A549 (cell line): ENCODE results near the gene ERN2. TPM values are rescaled to one million over a fixed set of nuclear protein-coding genes. Genes with fewer than 3 reads are reported as not detected.

Experiments used
- ATAC-seq, 2 experiments: fragments of 200-7000 bp in 1 of 2; fragments of >200 bp in 1 of 2; cut with Nextera tagmentation in 1 of 2; cut with Tn5 transposase in 1 of 2; 3 replicates each; pipeline versions ENCODE4 v1.8.0 to v1.9.1; 2018 to 2020; ENCODE audit warnings: mild to moderate bottlenecking in 1 of 2, moderate library complexity in 1 of 2
- CTCF ChIA-PET: fragments of 300-600 bp; sonication (Branson Sonifier 250); formaldehyde crosslinking; extraction: SDS; loops from one replicate; lab custom pipeline; 2021; ENCODE audit warnings: antibody characterized with exemption, inconsistent platforms; lab: Yijun Ruan, JAX
- POLR2A ChIA-PET: fragments of 350-600 bp; formaldehyde crosslinking; extraction: SDS; loops from one replicate; lab custom pipeline; 2021; ENCODE audit warnings: antibody characterized with exemption, inconsistent platforms; lab: Yijun Ruan, JAX
- DNase-seq, 2 experiments: peaks; one replicate each; pipeline versions ENCODE4 v3.0.0 to v3.0.0-alpha.2; 2011 to 2016; ENCODE audit warnings: low read depth in 1 of 2, low spot score in 1 of 2
- FAIRE-seq: peaks from 2 replicates; lab custom pipeline; 2011; peaks lifted over from hg19 to GRCh38; lab: Jason Lieb, UNC
- H3K27ac ChIP-seq, 2 experiments: fragments of >200 bp; sonication (Bioruptor Twin); formaldehyde crosslinking; 3 replicates each; pipeline ENCODE4 v1.5.1; 2016 to 2017
- H3K4me1 ChIP-seq: fragments of >200 bp; sonication (Bioruptor Twin); formaldehyde crosslinking; 3 replicates; pipeline ENCODE4 v1.6.1; 2016
- H3K4me2 ChIP-seq: fragments of >200 bp; sonication (Bioruptor Twin); formaldehyde crosslinking; 3 replicates; pipeline ENCODE4 v1.6.1; 2016
- H3K4me3 ChIP-seq: fragments of >200 bp; sonication (Bioruptor Twin); formaldehyde crosslinking; 3 replicates; pipeline ENCODE4 v1.5.1; 2016
- H3K9me3 ChIP-seq: fragments of >200 bp; sonication (Bioruptor Twin); formaldehyde crosslinking; 3 replicates; pipeline ENCODE4 v1.6.1; 2016
- ATOH8 ChIP-seq: fragments of 250-450 bp; sonication (Bioruptor Pico); IDR thresholded peaks from 2 replicates; pipeline ENCODE4 v1.5.0; 2020; ENCODE audit warnings: low read depth, mild to moderate bottlenecking, moderate library complexity
- BHLHE40 ChIP-seq: IDR thresholded peaks from 2 replicates; pipeline ENCODE4 v1.6.1; 2012; ENCODE audit warnings: low read depth, low read length, inconsistent platforms
- CBX2 ChIP-seq: fragments of 200-600 bp; sonication (generic); IDR thresholded peaks from 2 replicates; pipeline ENCODE4 v1.6.1; 2016; ENCODE audit warnings: low read depth, mild to moderate bottlenecking, borderline replicate concordance
- CBX8 ChIP-seq: fragments of 200-600 bp; sonication (generic); IDR thresholded peaks from 2 replicates; pipeline ENCODE4 v1.6.1; 2016
- CEBPB ChIP-seq, 2 experiments: fragments of >200 bp in 1 of 2; sonication (Bioruptor Twin) in 1 of 2; formaldehyde crosslinking in 1 of 2; IDR thresholded peaks; 2 replicates each; pipeline ENCODE4 v1.6.1; 2012 to 2016
- CHD2 ChIP-seq: fragments of 150-350 bp; IDR thresholded peaks from 2 replicates; pipeline ENCODE4 v1.6.1; 2014; ENCODE audit warnings: low read length; ENCODE audit not compliant: partially characterized antibody
- CHD4 ChIP-seq: fragments of 200-600 bp; sonication (generic); IDR thresholded peaks from 2 replicates; pipeline ENCODE4 v1.6.1; 2016; ENCODE audit warnings: antibody characterized with exemption, mild to moderate bottlenecking, borderline replicate concordance
- CTCF ChIP-seq: fragments of >200 bp; sonication (Bioruptor Twin); formaldehyde crosslinking; IDR thresholded peaks from 3 replicates; pipeline ENCODE4 v1.5.1; 2016
- ESRRA ChIP-seq: fragments of 150-350 bp; IDR thresholded peaks from 2 replicates; pipeline ENCODE4 v1.6.1; 2014; ENCODE audit warnings: mild to moderate bottlenecking, low read length, borderline replicate concordance
- FOXS1 ChIP-seq: fragments of 250-450 bp; sonication (Bioruptor Pico); IDR thresholded peaks from 2 replicates; pipeline ENCODE4 v1.5.0; 2020; ENCODE audit warnings: mild to moderate bottlenecking, moderate library complexity
- HEYL ChIP-seq: fragments of 250-450 bp; sonication (Bioruptor Pico); IDR thresholded peaks from 2 replicates; pipeline ENCODE4 v1.8.0; 2021; ENCODE audit warnings: mild to moderate bottlenecking, moderate library complexity
- HOXB5 ChIP-seq: fragments of 250-450 bp; sonication (Bioruptor Pico); IDR thresholded peaks from 2 replicates; pipeline ENCODE4 v1.5.0; 2020; ENCODE audit warnings: mild to moderate bottlenecking, moderate library complexity
- JUN ChIP-seq, 2 experiments: fragments of >200 bp; sonication (Bioruptor Twin); formaldehyde crosslinking; IDR thresholded peaks; 2 replicates in 1 of 2; 3 replicates in 1 of 2; pipeline ENCODE4 v1.6.1; 2016 to 2017
- KDM5A ChIP-seq: fragments of 200-600 bp; sonication (generic); IDR thresholded peaks from 2 replicates; pipeline ENCODE4 v1.6.1; 2016; ENCODE audit warnings: antibody characterized with exemption, mild to moderate bottlenecking
- MAFK ChIP-seq: fragments of 450-650 bp; IDR thresholded peaks from 2 replicates; pipeline ENCODE4 v1.6.1; 2014; ENCODE audit not compliant: partially characterized antibody
- NFE2L2 ChIP-seq: fragments of 150-350 bp; conservative IDR thresholded peaks from 2 replicates; pipeline ENCODE4 v1.6.1; 2014; ENCODE audit warnings: low read length
- PHF8 ChIP-seq: fragments of 200-600 bp; sonication (generic); IDR thresholded peaks from 2 replicates; pipeline ENCODE4 v1.6.1; 2016; ENCODE audit warnings: low read depth, mild to moderate bottlenecking, antibody characterized with exemption, moderate library complexity, borderline replicate concordance
- POLR2AphosphoS2 ChIP-seq: conservative IDR thresholded peaks from 2 replicates; pipeline ENCODE4 v1.6.1; 2012; ENCODE audit warnings: low read length, improper control_type of control experiment, inconsistent platforms
- RARB ChIP-seq: fragments of 250-450 bp; sonication (Bioruptor Pico); IDR thresholded peaks from 2 replicates; pipeline ENCODE4 v1.8.0; 2021; ENCODE audit warnings: mild to moderate bottlenecking, moderate library complexity
- RCOR1 ChIP-seq: fragments of 150-350 bp; IDR thresholded peaks from 2 replicates; pipeline ENCODE4 v1.6.1; 2014; ENCODE audit warnings: antibody characterized with exemption, low read length, low read depth
- RFX5 ChIP-seq: fragments of 450-650 bp; IDR thresholded peaks from 2 replicates; pipeline ENCODE4 v1.7.1; 2014; ENCODE audit warnings: antibody characterized with exemption, mild to moderate bottlenecking, moderate library complexity
- RNF2 ChIP-seq: fragments of 200-600 bp; sonication (generic); IDR thresholded peaks from 2 replicates; pipeline ENCODE4 v1.6.1; 2016; ENCODE audit warnings: low read depth, mild to moderate bottlenecking, antibody characterized with exemption, moderate library complexity, borderline replicate concordance
- TFCP2L1 ChIP-seq: fragments of 250-450 bp; sonication (Bioruptor Pico); IDR thresholded peaks from 2 replicates; pipeline ENCODE4 v1.5.0; 2021; ENCODE audit warnings: mild to moderate bottlenecking
- TP53 ChIP-seq: fragments of 250-450 bp; sonication (Bioruptor Pico); IDR thresholded peaks from 2 replicates; pipeline ENCODE4 v1.5.0; 2021; ENCODE audit warnings: mild to moderate bottlenecking, moderate library complexity
- ZFP36 ChIP-seq: fragments of 450-650 bp; IDR thresholded peaks from 2 replicates; pipeline ENCODE4 v1.6.1; 2014; ENCODE audit warnings: borderline replicate concordance; ENCODE audit not compliant: partially characterized antibody
- ZNF302 ChIP-seq: fragments of 250-450 bp; sonication (Bioruptor Pico); IDR thresholded peaks from 2 replicates; pipeline ENCODE4 v1.9.0; 2021; ENCODE audit warnings: inconsistent platforms, mild to moderate bottlenecking, moderate library complexity
- WGBS: methylation state at CpG from one replicate; pipeline ENCODE4 v1.1.6; 2017; ENCODE audit errors: missing lambda C conversion rate; 5-methylcytosine and 5-hydroxymethylcytosine counted together
- polyA plus RNA-seq, 4 experiments: library from polyadenylated mRNA; depleted of rRNA in 3 of 4; stranded (reverse); fragments of >200 nt; fragmentation: RNase III in 1 of 4; extraction: RNeasy Plus Mini Kit Qiagen cat#74134 plus additional on column Dnase treatment in 1 of 4; gene quantifications; 2 replicates in 3 of 4; 3 replicates in 1 of 4; pipeline ENCODE4 v1.2.3, GENCODE V29; 2011 to 2017

Gene ERN2
- polyA plus RNA-seq, 2 of the 4 experiments (the other 2 are of a cell fraction): not detected

- WGBS: 94% methylated on average over 16 of the region's 16 CpGs
- H3K27ac ChIP-seq: no peak overlapping the region
- no peak overlapping the region for H3K4me2 ChIP-seq
- no peak for ATAC-seq
- ChIA-PET POLR2A (no interaction called here), CTCF (interaction anchor here (0.9 to 1.5 kb wide), 2 partner anchors 12 to 349 kb away, joined by 3 read pairs; no protein-coding TSS in a partner anchor)
- FAIRE-seq: no peak
- no peak for DNase-seq
- no peaks in the 10 kb centered on the region for H3K9me3 ChIP-seq
- 0 out of 3 replicates have a peak, but pooled peaks cover 3% of the 10 kb centered on the region for H3K4me1 ChIP-seq
- no peak for TF ChIP-seq KDM5A
- no peak for TF ChIP-seq CHD2
- TF ChIP-seq FOXS1 (CRISPR knock-in tag): no peak
- H3K4me3 ChIP-seq: no peak overlapping the region
Observed at GRCh38 chr16:23687034-23687808, 25.8 kb downstream of the ERN2 start.

- WGBS: 90% methylated on average over 3 of the region's 3 CpGs
Observed at GRCh38 chr16:23683487-23683886, 29.5 kb downstream of the ERN2 start.

GRCh38 chr16:23682181-23682580 is 30.8 kb downstream of the ERN2 start:
- 94% methylated on average over 1 of the region's 1 CpG for WGBS
- Histone ChIP-seq H3K27ac (no peak overlapping the region), H3K9me3 (no peaks in the 10 kb centered on the region), H3K4me3 (no peak overlapping the region), H3K4me1 (peaks cover 27% of the 10 kb centered on the region), H3K4me2 (no peak overlapping the region)
- DNase-seq (no peak), ATAC-seq (no peak), FAIRE-seq (no peak)
- POLR2A ChIA-PET: no interaction called here
- CTCF ChIA-PET: interaction anchor here (1.4 kb wide), 1 partner anchor 10 kb away, joined by 4 read pairs; no protein-coding TSS in a partner anchor
- no peak for TF ChIP-seq ESRRA
- TF ChIP-seq CEBPB (IDR thresholded peaks at IDR 0.05): no peak
- no peak for TF ChIP-seq RARB (CRISPR knock-in tag)
- TF ChIP-seq NFE2L2: no peak
- no peak for TF ChIP-seq CTCF
- no peak for TF ChIP-seq HEYL (CRISPR knock-in tag)
- TF ChIP-seq POLR2AphosphoS2: no peak
- no peak for TF ChIP-seq CHD4
- no peak for TF ChIP-seq CBX8
- TF ChIP-seq MAFK: no peak
- TF ChIP-seq RFX5: no peak
- TF ChIP-seq ZNF302 (CRISPR knock-in tag): no peak

More at GRCh38 chr16:23683487-23683886, 29.5 kb downstream of the ERN2 start:
- POLR2A ChIA-PET: no interaction called here
- H3K4me3 ChIP-seq: no peak overlapping the region
- TF ChIP-seq CTCF (no peak), ATOH8 (CRISPR knock-in tag) (no peak), CBX2 (no peak), RFX5 (no peak), HOXB5 (CRISPR knock-in tag) (no peak), TFCP2L1 (CRISPR knock-in tag) (no peak), JUN (IDR thresholded peaks at IDR 0.05) (no peak), NFE2L2 (no peak), RCOR1 (no peak), RNF2 (no peak), POLR2AphosphoS2 (no peak), TP53 (CRISPR knock-in tag) (no peak), ZFP36 (no peak), MAFK (no peak), CHD2 (no peak), PHF8 (no peak), BHLHE40 (no peak)
- no peak overlapping the region for H3K27ac ChIP-seq
- CTCF ChIA-PET: interaction anchor here (1.0 to 1.4 kb wide), 3 partner anchors 9 to 354 kb away, joined by 3 to 4 read pairs (median 3); partner anchors contain the start of genes DCTN5 and PALB2
- ATAC-seq (no peak), FAIRE-seq (no peak), DNase-seq (no peak)
- H3K9me3 ChIP-seq: no peaks in the 10 kb centered on the region
- peaks cover 24% of the 10 kb centered on the region for H3K4me1 ChIP-seq
- H3K4me2 ChIP-seq: no peak overlapping the region
